WI38 (cell line): ENCODE measurements around the gene LRRC3B.

Source experiments
- H3K4me3 ChIP-seq: 2 replicates; pipeline ENCODE4 v1.5.1; 2011; ENCODE audit warnings: low read depth, mild to moderate bottlenecking, control low read depth, low read length
- TF ChIP-seq, protein P1 (sequence below): IDR thresholded peaks from 2 replicates; pipeline ENCODE4 v1.5.1; 2012; ENCODE audit warnings: low read depth, mild to moderate bottlenecking, control low read depth, low read length

Gene LRRC3B

GRCh38 chr3:26634601-26635000, 12.0 kb downstream of the LRRC3B start:
- TF ChIP-seq, protein P1, sequence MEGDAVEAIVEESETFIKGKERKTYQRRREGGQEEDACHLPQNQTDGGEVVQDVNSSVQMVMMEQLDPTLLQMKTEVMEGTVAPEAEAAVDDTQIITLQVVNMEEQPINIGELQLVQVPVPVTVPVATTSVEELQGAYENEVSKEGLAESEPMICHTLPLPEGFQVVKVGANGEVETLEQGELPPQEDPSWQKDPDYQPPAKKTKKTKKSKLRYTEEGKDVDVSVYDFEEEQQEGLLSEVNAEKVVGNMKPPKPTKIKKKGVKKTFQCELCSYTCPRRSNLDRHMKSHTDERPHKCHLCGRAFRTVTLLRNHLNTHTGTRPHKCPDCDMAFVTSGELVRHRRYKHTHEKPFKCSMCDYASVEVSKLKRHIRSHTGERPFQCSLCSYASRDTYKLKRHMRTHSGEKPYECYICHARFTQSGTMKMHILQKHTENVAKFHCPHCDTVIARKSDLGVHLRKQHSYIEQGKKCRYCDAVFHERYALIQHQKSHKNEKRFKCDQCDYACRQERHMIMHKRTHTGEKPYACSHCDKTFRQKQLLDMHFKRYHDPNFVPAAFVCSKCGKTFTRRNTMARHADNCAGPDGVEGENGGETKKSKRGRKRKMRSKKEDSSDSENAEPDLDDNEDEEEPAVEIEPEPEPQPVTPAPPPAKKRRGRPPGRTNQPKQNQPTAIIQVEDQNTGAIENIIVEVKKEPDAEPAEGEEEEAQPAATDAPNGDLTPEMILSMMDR, result no peak
- H3K4me3 ChIP-seq, result no peak overlapping the region

GRCh38 chr3:26636096-26636727, 13.6 kb downstream of the LRRC3B start:
- TF ChIP-seq, protein P1, result no peak
- H3K4me3 ChIP-seq, result no peak overlapping the region

GRCh38 chr3:26637698-26638097, 15.1 kb downstream of the LRRC3B start:
- TF ChIP-seq, protein P1, result no peak

DNA sequence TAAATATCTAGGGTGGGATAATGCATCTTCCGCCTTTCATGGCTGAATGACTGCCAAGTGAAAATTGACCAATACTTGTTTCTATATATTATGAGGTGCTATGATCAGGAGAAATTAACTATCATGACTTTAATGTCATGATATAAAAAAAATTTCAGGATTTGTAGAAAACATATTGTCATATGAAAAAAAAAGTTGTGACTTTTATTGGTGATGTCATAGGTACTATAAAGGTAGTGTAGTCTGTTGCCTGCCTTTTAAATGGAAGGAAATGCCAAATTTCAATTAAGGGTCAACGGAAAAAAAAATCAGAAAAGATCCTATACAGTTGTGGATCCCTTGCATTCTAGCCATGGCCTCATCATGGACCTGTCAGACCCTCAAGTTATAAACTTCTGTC, 15.5 kb downstream of the LRRC3B start:
- no peak overlapping the region for H3K4me3 ChIP-seq
- TF ChIP-seq, protein P1, result no peak

More at GRCh38 chr3:26637698-26638097, 15.1 kb downstream of the LRRC3B start:
- no peak overlapping the region for H3K4me3 ChIP-seq

GRCh38 chr3:26639339-26639738, 16.8 kb downstream of the LRRC3B start:
- no peak overlapping the region for H3K4me3 ChIP-seq
- TF ChIP-seq, protein P1, result no peak

DNA sequence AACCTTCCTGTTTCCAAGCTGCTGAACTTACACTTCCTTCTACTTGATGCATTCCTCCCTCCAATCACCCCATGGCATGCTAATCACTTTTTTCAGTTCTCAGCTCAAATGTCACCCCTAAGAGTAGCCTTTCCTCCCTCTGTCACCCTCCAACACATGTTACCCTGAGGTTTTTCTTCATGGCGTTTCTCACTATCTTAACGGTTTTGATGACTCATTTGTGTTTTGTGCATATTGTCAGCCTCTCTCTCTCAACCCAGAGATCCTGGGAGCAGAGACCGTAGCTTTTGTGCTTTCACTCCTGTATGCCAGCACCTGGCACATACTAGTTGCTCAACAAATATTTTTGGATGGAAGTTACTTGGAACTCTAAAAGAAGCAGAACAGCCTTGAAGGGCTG, 24.5 kb downstream of the LRRC3B start:
- TF ChIP-seq, protein P1, result no peak
- no peak overlapping the region for H3K4me3 ChIP-seq

- H3K4me3 ChIP-seq, result no peak overlapping the region
- TF ChIP-seq, protein P1, result no peak
Observed at GRCh38 chr3:26648461-26648860, 25.9 kb downstream of the LRRC3B start.
